HG03196 (cell line): ENCODE data around the gene ZNF417.
"Not testable (repeated sequence)": the region's sequence is repeated elsewhere in the genome, so short reads cannot be mapped to it uniquely, and the experiment has no call there.

ENCODE experiments used
- ATAC-seq: cut with Tn5 transposase; IDR thresholded peaks from one replicate; pipeline ENCODE4 v1.9.1; 2021; ENCODE audit not compliant: unreplicated experiment

Gene ZNF417

GRCh38 chr19:57916168-57916995 lies at the start of gene ZNF417:
Gene ZNF417, minus strand, starts transcription at chr19:57916592. Its CDS starts 181 bp downstream, at chr19:57916411.
- peak; percentile 95 for ATAC-seq

GRCh38 chr19:57964761-57965160 lies 48.4 kb upstream of the ZNF417 start:
- ATAC-seq: no peak

- no peak for ATAC-seq
Observed at GRCh38 chr19:57961785-57962184, 45.4 kb upstream of the ZNF417 start.

- no peak for ATAC-seq
Observed at GRCh38 chr19:57954996-57955395, 38.6 kb upstream of the ZNF417 start.

GRCh38 chr19:57949702-57950101 lies 33.3 kb upstream of the ZNF417 start:
- ATAC-seq: no peak

GRCh38 chr19:57949296-57949695 lies 32.9 kb upstream of the ZNF417 start:
- ATAC-seq: no peak

GRCh38 chr19:57947419-57948134 lies 31.2 kb upstream of the ZNF417 start, which contains the start of gene ZNF256:
Gene ZNF256, minus strand, starts transcription at chr19:57947706. Its CDS starts 232 bp downstream, at chr19:57947474.
- peak; percentile 82 for ATAC-seq

- no peak for ATAC-seq
Observed at GRCh38 chr19:57947088-57947418, 30.7 kb upstream of the ZNF417 start.

GRCh38 chr19:57946316-57946715 lies 29.9 kb upstream of the ZNF417 start:
- ATAC-seq: no peak

GRCh38 chr19:57941593-57941992 lies 25.2 kb upstream of the ZNF417 start:
- ATAC-seq: no peak

- no peak for ATAC-seq
Observed at GRCh38 chr19:57935731-57936130, 19.3 kb upstream of the ZNF417 start.

GRCh38 chr19:57934820-57935665 lies 18.7 kb upstream of the ZNF417 start, which contains the start of gene ZNF418:
Gene ZNF418, minus strand, starts transcription at chr19:57935402. Its CDS starts 1,580 bp downstream, at chr19:57933822.
- no peak for ATAC-seq

GRCh38 chr19:57927587-57927986 lies 11.2 kb upstream of the ZNF417 start:
- ATAC-seq: no peak

GRCh38 chr19:57914531-57914930 lies 1.9 kb downstream of the ZNF417 start:
- ATAC-seq: no peak

GRCh38 chr19:57907394-57907793 lies 9.0 kb downstream of the ZNF417 start:
- no peak for ATAC-seq

GRCh38 chr19:57905258-57905657 lies 11.1 kb downstream of the ZNF417 start:
- ATAC-seq: no peak

- no peak for ATAC-seq
Observed at GRCh38 chr19:57903618-57904184, 12.7 kb downstream of the ZNF417 start.

GRCh38 chr19:57900311-57900710 lies 16.1 kb downstream of the ZNF417 start:
- no peak for ATAC-seq

- not testable (repeated sequence) for ATAC-seq
Observed at GRCh38 chr19:57890706-57891105, 25.7 kb downstream of the ZNF417 start.

- no peak for ATAC-seq
Observed at GRCh38 chr19:57888560-57889231, 27.7 kb downstream of the ZNF417 start, which contains the start of gene ZNF814. Gene ZNF814, minus strand, starts transcription at chr19:57889037. Its CDS starts 235 bp downstream, at chr19:57888802.
